ENCODE data around the gene ASB15.
"Not testable (repeated sequence)": the region's sequence is repeated elsewhere in the genome, so short reads cannot be mapped to it uniquely, and the experiment has no call there.

Gene ASB15

GRCh38 chr7:123625254-123625653 lies 23.6 kb downstream of the ASB15 start:
- Histone ChIP-seq H3K9ac (ENCODE audit: insufficient read length, low read depth) (no peak overlapping the region), H3K9me3 (ENCODE audit: insufficient read depth, low read length) (no peaks in the 10 kb centered on the region), H3K4me3 (ENCODE audit: insufficient read length, low read depth) (no peak overlapping the region), H3K36me3 (ENCODE audit: insufficient read depth, insufficient read length, low read length) (no peaks in the 10 kb centered on the region), H3K27me3 (ENCODE audit: insufficient read depth, insufficient read length) (no peaks in the 10 kb centered on the region), H3K4me1 (ENCODE audit: insufficient read depth, insufficient read length) (no peaks in the 10 kb centered on the region)
- TF ChIP-seq ZNF274 (IDR thresholded peaks at IDR 0.05; ENCODE audit: low read depth, low read length) (no peak), YY1 (IDR thresholded peaks at IDR 0.05; ENCODE audit: insufficient read depth, insufficient read length) (no peak), SUZ12 (IDR thresholded peaks at IDR 0.05; ENCODE audit: extremely low read depth, insufficient read depth, insufficient read length) (no peak)
- no peak for DNase-seq (ENCODE audit: low read depth, low spot score)

GRCh38 chr7:123627851-123628250 lies 26.2 kb downstream of the ASB15 start:
- no peaks in the 10 kb centered on the region for H3K27me3 ChIP-seq (ENCODE audit: insufficient read depth, insufficient read length)
- no peaks in the 10 kb centered on the region for H3K9me3 ChIP-seq (ENCODE audit: insufficient read depth, low read length)
- no peak for DNase-seq (ENCODE audit: low read depth, low spot score)
- no peak overlapping the region for H3K4me3 ChIP-seq (ENCODE audit: insufficient read length, low read depth)
- H3K36me3 ChIP-seq (ENCODE audit: insufficient read depth, insufficient read length, low read length), result no peaks in the 10 kb centered on the region
- H3K4me1 ChIP-seq (ENCODE audit: insufficient read depth, insufficient read length), result no peaks in the 10 kb centered on the region
- no peak for TF ChIP-seq ZNF274 (IDR thresholded peaks at IDR 0.05; ENCODE audit: low read depth, low read length)
- no peak for TF ChIP-seq SUZ12 (IDR thresholded peaks at IDR 0.05; ENCODE audit: extremely low read depth, insufficient read depth, insufficient read length)
- no peak for TF ChIP-seq YY1 (IDR thresholded peaks at IDR 0.05; ENCODE audit: insufficient read depth, insufficient read length)
- no peak overlapping the region for H3K9ac ChIP-seq (ENCODE audit: insufficient read length, low read depth)

- TF ChIP-seq YY1 (IDR thresholded peaks at IDR 0.05; ENCODE audit: insufficient read depth, insufficient read length), result no peak
- TF ChIP-seq SUZ12 (IDR thresholded peaks at IDR 0.05; ENCODE audit: extremely low read depth, insufficient read depth, insufficient read length), result no peak
- no peak for TF ChIP-seq ZNF274 (IDR thresholded peaks at IDR 0.05; ENCODE audit: low read depth, low read length)
- no peaks in the 10 kb centered on the region for H3K36me3 ChIP-seq (ENCODE audit: insufficient read depth, insufficient read length, low read length)
- H3K9me3 ChIP-seq (ENCODE audit: insufficient read depth, low read length), result no peaks in the 10 kb centered on the region
- H3K27me3 ChIP-seq (ENCODE audit: insufficient read depth, insufficient read length), result no peaks in the 10 kb centered on the region
- no peaks in the 10 kb centered on the region for H3K4me1 ChIP-seq (ENCODE audit: insufficient read depth, insufficient read length)
- H3K4me3 ChIP-seq (ENCODE audit: insufficient read length, low read depth), result no peak overlapping the region
- DNase-seq (ENCODE audit: low read depth, low spot score), result no peak
- H3K9ac ChIP-seq (ENCODE audit: insufficient read length, low read depth), result no peak overlapping the region
These were observed 27.2 kb downstream of the ASB15 start for GRCh38 chr7:123628829-123629228.

GRCh38 chr7:123629281-123629680 lies 27.7 kb downstream of the ASB15 start:
- Histone ChIP-seq H3K4me3 (ENCODE audit: insufficient read length, low read depth) (no peak overlapping the region), H3K36me3 (ENCODE audit: insufficient read depth, insufficient read length, low read length) (no peaks in the 10 kb centered on the region), H3K9me3 (ENCODE audit: insufficient read depth, low read length) (no peaks in the 10 kb centered on the region), H3K4me1 (ENCODE audit: insufficient read depth, insufficient read length) (no peaks in the 10 kb centered on the region), H3K9ac (ENCODE audit: insufficient read length, low read depth) (no peak overlapping the region), H3K27me3 (ENCODE audit: insufficient read depth, insufficient read length) (no peaks in the 10 kb centered on the region)
- no peak for DNase-seq (ENCODE audit: low read depth, low spot score)
- no peak for TF ChIP-seq YY1 (IDR thresholded peaks at IDR 0.05; ENCODE audit: insufficient read depth, insufficient read length)
- TF ChIP-seq ZNF274 (IDR thresholded peaks at IDR 0.05; ENCODE audit: low read depth, low read length), result no peak
- TF ChIP-seq SUZ12 (IDR thresholded peaks at IDR 0.05; ENCODE audit: extremely low read depth, insufficient read depth, insufficient read length), result no peak

- no peak for TF ChIP-seq ZNF274 (IDR thresholded peaks at IDR 0.05; ENCODE audit: low read depth, low read length)
- no peak for TF ChIP-seq SUZ12 (IDR thresholded peaks at IDR 0.05; ENCODE audit: extremely low read depth, insufficient read depth, insufficient read length)
- no peak for TF ChIP-seq YY1 (IDR thresholded peaks at IDR 0.05; ENCODE audit: insufficient read depth, insufficient read length)
- H3K4me1 ChIP-seq (ENCODE audit: insufficient read depth, insufficient read length), result no peaks in the 10 kb centered on the region
- H3K9ac ChIP-seq (ENCODE audit: insufficient read length, low read depth), result no peak overlapping the region
- no peaks in the 10 kb centered on the region for H3K27me3 ChIP-seq (ENCODE audit: insufficient read depth, insufficient read length)
- H3K36me3 ChIP-seq (ENCODE audit: insufficient read depth, insufficient read length, low read length), result no peaks in the 10 kb centered on the region
- no peak for DNase-seq (ENCODE audit: low read depth, low spot score)
- H3K4me3 ChIP-seq (ENCODE audit: insufficient read length, low read depth), result no peak overlapping the region
- no peaks in the 10 kb centered on the region for H3K9me3 ChIP-seq (ENCODE audit: insufficient read depth, low read length)
These were observed 31.2 kb downstream of the ASB15 start for GRCh38 chr7:123632808-123633207.

GRCh38 chr7:123633553-123633952 lies 31.9 kb downstream of the ASB15 start:
- no peaks in the 10 kb centered on the region for H3K4me1 ChIP-seq (ENCODE audit: insufficient read depth, insufficient read length)
- no peaks in the 10 kb centered on the region for H3K27me3 ChIP-seq (ENCODE audit: insufficient read depth, insufficient read length)
- no peaks in the 10 kb centered on the region for H3K36me3 ChIP-seq (ENCODE audit: insufficient read depth, insufficient read length, low read length)
- H3K4me3 ChIP-seq (ENCODE audit: insufficient read length, low read depth), result no peak overlapping the region
- H3K9ac ChIP-seq (ENCODE audit: insufficient read length, low read depth), result no peak overlapping the region
- TF ChIP-seq SUZ12 (IDR thresholded peaks at IDR 0.05; ENCODE audit: extremely low read depth, insufficient read depth, insufficient read length) (no peak), YY1 (IDR thresholded peaks at IDR 0.05; ENCODE audit: insufficient read depth, insufficient read length) (no peak), ZNF274 (IDR thresholded peaks at IDR 0.05; ENCODE audit: low read depth, low read length) (no peak)
- H3K9me3 ChIP-seq (ENCODE audit: insufficient read depth, low read length), result no peaks in the 10 kb centered on the region
- no peak for DNase-seq (ENCODE audit: low read depth, low spot score)

GRCh38 chr7:123634011-123634573 lies 32.5 kb downstream of the ASB15 start:
- H3K4me1 ChIP-seq (ENCODE audit: insufficient read depth, insufficient read length); DNase-seq (ENCODE audit: low read depth, low spot score); H3K4me3 ChIP-seq (ENCODE audit: insufficient read length, low read depth); H3K36me3 ChIP-seq (ENCODE audit: insufficient read depth, insufficient read length, low read length); H3K27me3 ChIP-seq (ENCODE audit: insufficient read depth, insufficient read length); H3K9ac ChIP-seq (ENCODE audit: insufficient read length, low read depth); H3K9me3 ChIP-seq (ENCODE audit: insufficient read depth, low read length): not testable (repeated sequence)

Measured in NT2/D1 (cell line).